Stomach (tissue), 9 donors: ENCODE data around the gene APRT. TPM values are rescaled to one million over a fixed set of nuclear protein-coding genes. Genes with fewer than 3 reads are reported as not detected.

Experiments
- DNase-seq, 2 donors: peaks; one replicate each; pipeline versions ENCODE4 v3.0.0 to v3.0.0-alpha.2; 2013 to 2019
- H3K27ac ChIP-seq, 5 donors: fragments of 200-600 bp in 4 of 5; sonication (generic) in 4 of 5; one replicate each; pipeline ENCODE4 v1.5.1; 2013 to 2019; ENCODE audit warnings: mild to moderate bottlenecking in 1 of 5, moderate library complexity in 1 of 5
- H3K27me3 ChIP-seq, 3 donors: fragments of 200-600 bp; sonication (generic); one replicate each; pipeline ENCODE4 v1.5.1; 2017 to 2019; ENCODE audit warnings: mixed run types in 1 of 3
- H3K36me3 ChIP-seq, 4 donors: fragments of 200-600 bp; sonication (generic); 1 replicate in 3 of 4; 2 replicates in 1 of 4; pipeline ENCODE4 v1.5.1; 2016 to 2019
- H3K4me1 ChIP-seq, 4 donors: fragments of 200-600 bp; sonication (generic); one replicate each; pipeline ENCODE4 v1.5.1; 2016 to 2019
- H3K4me3 ChIP-seq, 4 donors: fragments of 200-600 bp; sonication (generic) in 3 of 4; one replicate each; pipeline ENCODE4 v1.5.1; 2016 to 2019; ENCODE audit warnings: mild to moderate bottlenecking in 1 of 4
- H3K9me3 ChIP-seq, 4 donors: fragments of 200-600 bp; sonication (generic); one replicate each; pipeline ENCODE4 v1.5.1; 2016 to 2019
- CTCF ChIP-seq, 7 experiments: fragments of 450-650 bp in 4 of 7; fragments of 200-600 bp in 3 of 7; sonication (generic) in 3 of 7; IDR thresholded peaks; one replicate each; pipeline ENCODE4 v1.5.1; 2016 to 2019; ENCODE audit warnings: antibody characterized with exemption in 7 of 7, control low read depth in 2 of 7, mild to moderate bottlenecking in 1 of 7
- EP300 ChIP-seq: sonication (generic); formaldehyde crosslinking; IDR thresholded peaks from one replicate; pipeline ENCODE4 v1.6.1; 2017; ENCODE audit warnings: antibody characterized with exemption
- POLR2A ChIP-seq, 4 donors: fragments of 450-650 bp; IDR thresholded peaks; one replicate each; pipeline ENCODE4 v1.6.1; 2016; ENCODE audit warnings: antibody characterized with exemption in 4 of 4, control low read depth in 2 of 4, mild to moderate bottlenecking in 1 of 4, moderate library complexity in 1 of 4
- POLR2AphosphoS5 ChIP-seq, 3 donors: sonication (generic); formaldehyde crosslinking; IDR thresholded peaks; one replicate each; pipeline ENCODE4 v1.6.1; 2016; ENCODE audit warnings: antibody characterized with exemption in 3 of 3
- WGBS, 5 donors: extraction: QIAGEN DNeasy Blood & Tissue Kit in 3 of 5; methylation state at CpG; one replicate each; pipeline versions ENCODE4 v1.1.5 to v1.1.7; 2013 to 2018; 5-methylcytosine and 5-hydroxymethylcytosine counted together
- intact Hi-C: fragments of 100-400 bp; cut with DNase I; formaldehyde crosslinking; loops from one replicate; pipeline ENCODE4 v1.15.1; 2023; ENCODE audit warnings: low total_unique reads
- polyA plus RNA-seq, 3 donors: library from polyadenylated mRNA; stranded (reverse); fragments of 200-250 nt; gene quantifications; one replicate each; pipeline ENCODE4 v1.2.3, GENCODE V29; 2013
- total RNA-seq, 5 donors: library from RNA; depleted of rRNA; stranded (reverse); fragments of >200 nt; gene quantifications; one replicate each; pipeline versions ENCODE4 v1.1.0 to v1.2.3, GENCODE V29; 2014 to 2016
- donor health status: healthy with polysubstance abuse.
- donor health status: Bipolar disorder and iron deficiency.
- donor health status: healthy.

APRT gene
- total and polyA plus RNA-seq, 8 donors, result 18.1 to 340 (median 232) TPM

DNA sequence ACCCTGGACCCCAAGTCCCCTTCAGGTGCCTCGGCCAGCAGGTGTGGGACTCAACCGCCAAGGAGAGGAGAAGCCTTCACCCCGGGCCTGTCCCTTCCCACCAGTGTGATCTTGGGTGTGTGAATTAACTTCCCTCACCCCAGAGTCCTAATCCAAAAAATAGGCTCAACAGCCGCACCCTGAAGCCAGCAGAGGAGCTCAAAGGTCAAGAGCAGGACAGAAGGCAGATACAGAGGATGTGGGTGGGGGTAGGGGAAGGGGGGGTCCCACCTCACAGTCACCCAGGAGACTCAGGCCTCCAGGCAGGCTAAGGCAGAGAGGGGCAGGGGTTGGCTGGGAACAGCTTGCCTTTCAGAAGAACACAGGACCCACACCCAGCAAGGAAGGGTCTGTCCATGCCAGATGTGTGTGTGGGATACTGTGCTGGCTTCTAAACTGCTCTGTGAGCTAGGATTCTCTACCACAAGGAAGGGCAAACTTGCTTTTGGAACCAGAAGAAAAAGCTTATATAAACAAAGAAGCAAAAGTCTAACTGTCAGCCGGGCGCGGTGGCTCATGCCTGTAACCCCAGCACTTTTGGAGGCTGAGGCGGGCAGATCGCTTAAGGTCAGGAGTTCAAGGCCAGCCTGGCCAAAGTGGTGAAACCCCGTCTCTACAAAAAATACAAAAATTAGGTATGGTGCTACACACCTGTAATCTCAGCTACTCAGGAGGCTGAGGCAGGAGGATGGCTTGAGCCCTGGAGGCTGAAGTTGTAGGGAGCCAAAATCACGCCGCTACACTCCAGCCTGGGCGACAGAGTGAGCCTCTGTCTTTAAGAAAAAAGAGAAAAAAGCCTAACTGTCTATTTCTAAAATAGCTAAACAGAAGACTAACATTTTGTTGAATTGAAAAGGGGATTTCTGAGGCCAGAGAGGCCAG is 31.3 kb downstream of the APRT start:
- Histone ChIP-seq H3K27me3 (no peaks in the 10 kb centered on the region), H3K36me3 (peaks cover 0 to 7% (median 2%) of the 10 kb centered on the region in 4 donors), H3K4me1 (peaks cover 49 to 87% (median 75%) of the 10 kb centered on the region in 4 donors), H3K9me3 (no peaks in the 10 kb centered on the region), H3K4me3 (peak overlapping the region in 2 of 4 donors; percentile 8 to 21), H3K27ac (peak overlapping the region; percentile 40 to 98 (median 90))
- 61 to 78% (median 67%) methylated on average over 13 of the region's 13 CpGs for WGBS, 5 donors
- intact Hi-C loops, result no loop called here
- no peak for DNase-seq
- TF ChIP-seq POLR2AphosphoS5 (IDR thresholded peaks at IDR 0.05) (no peak), EP300 (no peak), POLR2A (IDR thresholded peaks at IDR 0.05) (no peak), CTCF (IDR thresholded peaks at IDR 0.05) (no peak)

DNA sequence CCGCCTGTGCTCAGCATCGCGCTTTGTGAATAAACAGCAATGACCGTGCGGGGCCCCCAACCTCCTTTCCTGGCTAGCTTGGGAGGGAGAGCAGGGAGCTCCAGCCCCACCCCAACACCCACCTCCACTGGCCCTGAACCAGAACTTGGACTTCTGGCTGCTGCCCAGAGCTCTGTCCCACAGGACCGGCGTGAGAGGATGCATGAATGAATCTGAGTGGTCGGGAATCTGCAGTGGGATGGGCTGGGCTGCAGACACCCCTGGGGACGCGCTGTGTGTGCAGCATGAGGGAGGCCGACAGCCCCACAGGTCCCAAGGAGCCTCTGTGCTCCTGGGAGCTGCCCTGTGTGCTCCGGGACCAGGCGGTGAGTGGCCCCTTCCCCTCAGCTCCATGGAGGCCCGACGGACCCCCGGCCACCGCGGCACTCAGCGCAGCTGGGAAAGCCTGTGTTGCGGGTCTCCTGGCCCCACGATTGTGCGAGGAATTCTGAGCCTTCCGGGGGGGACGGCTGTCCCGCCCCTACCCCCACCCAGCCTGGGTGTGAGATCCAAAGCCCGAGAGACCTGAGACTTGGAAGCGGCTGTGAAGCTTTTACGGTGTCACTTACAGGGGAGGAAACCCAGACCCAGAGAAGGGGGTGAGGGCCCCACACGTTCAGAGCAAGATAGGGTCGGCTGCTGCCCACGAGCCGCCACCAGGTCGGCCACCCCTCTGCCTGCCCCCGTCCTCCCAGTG is 32.2 kb downstream of the APRT start:
- Histone ChIP-seq H3K9me3 (no peaks in the 10 kb centered on the region), H3K27me3 (no peaks in the 10 kb centered on the region), H3K27ac (peak overlapping the region; percentile 40 to 98 (median 90)), H3K36me3 (peaks cover 0 to 7% (median 2%) of the 10 kb centered on the region in 4 donors), H3K4me3 (peak overlapping the region in 2 of 4 donors; percentile 6 to 8), H3K4me1 (peaks cover 50 to 93% (median 77%) of the 10 kb centered on the region in 4 donors)
- WGBS, 5 donors, result 58 to 77% (median 73%) methylated on average over 11 to 34 of the region's 34 CpGs
- no peak for DNase-seq
- no peak for TF ChIP-seq POLR2AphosphoS5 (IDR thresholded peaks at IDR 0.05)
- no peak for TF ChIP-seq CTCF (IDR thresholded peaks at IDR 0.05)
- TF ChIP-seq EP300, result no peak
- no peak for TF ChIP-seq POLR2A (IDR thresholded peaks at IDR 0.05)
- intact Hi-C loops, result no loop called here

DNA sequence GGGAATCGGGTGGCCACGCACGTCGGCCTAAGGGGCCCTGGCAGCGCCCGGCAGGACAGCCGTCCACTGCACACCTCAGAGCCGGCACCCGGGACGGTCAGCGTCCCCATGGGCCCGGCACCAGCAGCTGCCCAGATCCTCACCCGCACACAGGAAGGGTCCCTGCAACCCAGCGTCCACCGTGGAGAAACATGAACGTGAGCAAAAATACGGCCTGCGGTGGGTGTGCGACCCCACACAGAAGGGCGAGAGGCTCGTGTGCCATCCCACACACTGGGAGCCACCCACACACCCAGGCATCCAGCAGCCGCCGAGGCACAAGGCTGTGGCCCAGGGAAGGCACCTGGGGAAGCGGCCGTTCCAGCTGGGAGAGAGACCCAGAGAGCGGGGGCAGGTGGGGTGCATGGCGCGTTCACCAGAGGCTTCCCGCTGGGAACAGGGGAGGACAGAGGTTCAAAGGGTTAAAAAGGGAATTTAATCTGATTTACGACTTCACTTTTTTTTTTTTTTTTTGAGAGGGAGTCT is 33.1 kb downstream of the APRT start:
- intact Hi-C loops, result no loop called here
- WGBS, 5 donors, result 86 to 91% (median 88%) methylated on average over 23 to 30 of the region's 30 CpGs
- TF ChIP-seq EP300, result no peak
- no peak for TF ChIP-seq CTCF (IDR thresholded peaks at IDR 0.05)
- no peak for TF ChIP-seq POLR2AphosphoS5 (IDR thresholded peaks at IDR 0.05)
- no peak for TF ChIP-seq POLR2A (IDR thresholded peaks at IDR 0.05)
- Histone ChIP-seq H3K27me3 (no peaks in the 10 kb centered on the region), H3K27ac (peak overlapping the region in 3 of 5 donors; percentile 44 to 98 (median 96)), H3K4me1 (peaks cover 54 to 97% (median 79%) of the 10 kb centered on the region in 4 donors), H3K9me3 (no peaks in the 10 kb centered on the region), H3K4me3 (no peak overlapping the region), H3K36me3 (peaks cover 0 to 7% (median 2%) of the 10 kb centered on the region in 4 donors)
- DNase-seq, result no peak

GRCh38 chr16:88778271-88778525 is 33.5 kb downstream of the APRT start:
- intact Hi-C loops, result no loop called here

More at GRCh38 chr16:88778271-88778525, 33.5 kb downstream of the APRT start:
- WGBS, 5 donors, result 63 to 91% (median 82%) methylated on average over 7 of the region's 7 CpGs
- Histone ChIP-seq H3K4me1 (peaks cover 55 to 97% (median 79%) of the 10 kb centered on the region in 4 donors), H3K27me3 (no peaks in the 10 kb centered on the region), H3K27ac (peak overlapping the region in 3 of 5 donors; percentile 44 to 98 (median 96)), H3K36me3 (peaks cover 0 to 7% (median 2%) of the 10 kb centered on the region in 4 donors), H3K4me3 (no peak overlapping the region), H3K9me3 (no peaks in the 10 kb centered on the region)
- TF ChIP-seq POLR2AphosphoS5 (IDR thresholded peaks at IDR 0.05) (no peak), CTCF (IDR thresholded peaks at IDR 0.05) (no peak), EP300 (no peak), POLR2A (IDR thresholded peaks at IDR 0.05) (no peak)
- no peak for DNase-seq
